Non-pigmented ciliary epithelial cell (primary cell): ENCODE measurements around the gene EBLN1.
A peak's percentile ranks its signal among the peaks of the same experiment; 100 is the strongest.

Experiments
- DNase-seq: peaks from one replicate; pipeline ENCODE4 v3.0.0-alpha.2; 2010; ENCODE audit warnings: low read depth

Gene EBLN1

DNA sequence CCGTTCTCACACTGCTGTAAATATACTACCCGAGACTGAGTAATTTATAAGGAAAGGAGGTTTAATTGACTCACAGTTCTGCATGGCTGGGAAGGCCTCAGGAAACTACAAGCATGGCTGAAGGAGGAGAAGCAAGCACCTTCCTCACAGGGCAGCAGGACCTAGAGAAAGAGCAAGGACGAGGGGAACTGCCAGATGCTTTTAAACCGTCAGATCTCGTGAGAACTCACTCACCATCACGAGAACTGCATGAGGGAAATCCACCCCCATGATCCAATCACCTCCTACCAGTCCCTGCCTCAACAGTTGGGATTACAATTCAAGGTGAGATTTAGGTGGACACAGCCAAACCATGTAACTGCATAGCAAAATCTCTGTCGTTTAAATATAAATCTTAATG lies at the start of gene EBLN1:
Gene EBLN1, minus strand, starts transcription at position 174 of the 400 bp plus-strand sequence. CDS start 8,032 bp downstream, outside the sequence.
- no peak for DNase-seq

DNA sequence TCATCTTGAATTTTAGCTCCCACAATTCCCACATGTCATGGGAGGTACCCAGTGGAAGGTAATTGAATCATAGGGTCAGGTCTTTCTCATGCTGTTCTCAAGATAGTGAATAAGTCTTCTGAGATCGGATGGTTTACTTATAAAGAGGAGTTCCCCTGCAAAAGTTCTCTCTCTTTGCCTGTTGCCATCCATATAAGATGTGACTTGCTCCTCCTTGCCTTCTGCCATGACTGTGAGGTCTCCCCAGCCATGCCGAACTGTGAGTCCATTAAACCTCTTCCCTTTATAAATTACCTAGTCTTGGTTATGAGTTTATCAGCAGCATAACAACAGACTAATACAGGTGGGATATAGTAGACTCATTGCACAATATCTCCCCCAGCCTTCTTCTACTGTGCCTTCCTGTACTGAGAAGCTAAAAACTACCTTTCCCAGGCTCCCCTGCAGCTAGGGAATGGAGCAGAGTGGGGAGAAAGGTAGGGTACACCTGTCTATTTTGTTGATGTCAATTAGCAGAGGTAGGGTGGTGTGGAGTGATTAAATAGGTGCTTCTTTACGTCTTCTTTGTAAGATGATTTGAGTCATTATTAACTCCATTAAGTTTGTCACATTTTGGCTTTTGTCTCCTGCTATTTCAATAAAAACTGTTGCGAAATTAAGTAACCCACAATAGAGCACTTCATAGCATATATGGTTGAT lies 48.2 kb upstream of the EBLN1 start:
- DNase-seq = no peak

DNA sequence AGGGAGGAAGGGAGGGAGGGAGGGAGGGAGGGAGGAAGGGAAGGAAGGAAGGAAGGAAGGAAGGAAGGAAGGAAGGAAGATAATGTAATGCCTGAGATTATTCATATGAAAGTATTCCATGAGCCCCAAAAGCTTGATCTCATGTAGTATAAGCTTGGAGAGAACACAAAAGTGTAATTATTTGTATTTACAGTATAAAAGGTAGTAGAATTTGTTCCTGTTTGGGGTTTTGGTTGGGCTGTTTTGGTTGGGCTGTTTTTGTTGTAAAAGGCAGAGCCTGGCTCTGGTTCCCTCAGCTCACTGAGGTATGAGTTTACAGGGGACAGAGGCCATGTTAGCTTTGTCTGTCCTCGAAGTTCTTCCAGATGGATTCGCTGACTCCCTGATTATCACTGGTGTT lies 45.3 kb upstream of the EBLN1 start:
- no peak for DNase-seq

DNA sequence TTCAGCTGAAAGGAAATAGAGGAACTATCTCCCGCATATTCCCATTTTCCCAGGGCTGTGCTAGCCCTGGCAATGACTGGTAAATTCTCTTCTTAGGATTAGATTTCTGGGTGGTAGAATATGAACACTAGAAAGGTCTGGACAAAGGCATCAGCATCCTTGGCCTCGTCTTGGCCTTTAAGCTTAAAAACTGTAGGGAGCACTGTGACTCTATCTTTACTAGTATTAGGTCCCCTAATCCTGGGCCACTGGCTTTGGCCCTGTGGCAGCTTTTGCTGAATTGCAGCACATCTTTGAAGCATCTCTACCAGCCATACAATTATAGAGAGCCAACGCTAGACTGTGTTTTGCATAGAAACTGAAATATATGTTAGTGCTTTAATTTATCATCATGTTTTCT lies 41.5 kb upstream of the EBLN1 start:
- no peak for DNase-seq

DNA sequence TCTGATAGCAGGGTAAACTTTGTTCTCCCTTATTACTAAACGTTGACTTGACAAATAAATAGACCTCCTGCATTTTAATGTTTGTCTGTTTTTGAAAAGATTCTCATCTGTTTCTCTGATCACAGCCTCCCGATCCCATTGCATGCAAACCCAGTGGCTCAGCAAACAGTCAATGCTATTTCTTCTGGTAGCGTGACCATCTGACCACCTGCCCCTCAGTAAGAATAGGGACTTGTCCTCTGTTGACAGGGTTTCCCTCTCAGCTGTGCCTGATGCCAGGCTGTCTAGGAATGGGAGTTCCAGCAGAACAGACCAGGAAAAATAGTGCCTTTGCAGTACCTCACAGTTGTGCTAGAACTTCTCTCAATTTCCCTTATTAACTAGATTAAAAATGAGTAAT lies 40.7 kb upstream of the EBLN1 start:
- DNase-seq = no peak

DNA sequence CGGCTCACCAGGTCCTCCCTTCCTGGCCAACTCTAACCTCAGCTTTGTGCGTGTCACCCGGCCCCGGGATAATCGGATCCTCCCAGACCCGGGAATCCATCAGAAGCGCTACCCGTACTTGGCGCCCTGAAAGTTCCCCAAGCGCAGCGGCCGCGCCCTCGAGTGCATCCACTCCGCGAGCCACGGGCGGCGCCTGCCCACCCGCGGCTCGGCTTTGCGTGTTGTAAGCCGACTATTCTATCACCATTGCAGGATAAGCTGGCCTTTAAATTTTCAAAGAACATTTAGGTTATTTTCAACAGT lies 35.7 kb upstream of the EBLN1 start:
- DNase-seq = no peak

DNA sequence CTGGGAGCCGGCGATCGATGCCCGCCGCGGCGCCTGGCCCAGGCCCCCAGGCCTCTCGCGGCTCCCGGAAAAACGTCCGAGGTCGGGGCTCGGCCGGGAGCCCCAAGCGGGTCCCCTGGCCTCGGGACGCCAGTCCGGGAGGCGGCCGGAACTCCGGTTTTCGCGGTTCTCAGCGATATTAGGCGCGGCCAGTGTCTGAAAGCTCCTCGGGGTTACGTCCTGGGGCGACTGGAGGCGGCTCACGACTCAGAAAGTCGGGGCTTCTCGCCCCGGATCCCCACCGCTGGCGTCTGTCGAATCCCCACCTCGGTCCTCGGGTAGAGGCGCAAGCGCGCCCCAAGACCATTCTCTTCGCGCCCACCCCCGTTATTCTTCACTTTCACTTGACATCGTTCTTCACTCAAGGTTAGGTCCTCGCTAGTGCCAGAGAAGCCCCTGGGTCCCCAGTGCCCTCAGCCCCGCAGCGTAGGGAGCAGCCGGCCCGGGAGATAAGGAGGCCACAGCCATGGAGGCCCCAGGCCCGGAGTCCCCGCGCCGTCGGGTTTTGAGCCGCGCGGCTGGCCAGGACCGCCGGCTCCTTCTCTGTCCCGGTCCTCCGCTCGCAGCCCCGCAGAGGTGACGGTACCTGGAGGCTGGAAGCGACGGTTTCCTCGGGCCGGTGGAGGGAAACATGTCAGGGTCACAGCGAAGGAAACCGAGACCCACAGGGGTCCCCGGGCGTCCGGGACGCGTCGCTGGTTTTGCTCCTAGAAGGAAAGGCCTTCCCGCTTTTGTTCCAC lies 35.2 kb upstream of the EBLN1 start:
- no peak for DNase-seq

DNA sequence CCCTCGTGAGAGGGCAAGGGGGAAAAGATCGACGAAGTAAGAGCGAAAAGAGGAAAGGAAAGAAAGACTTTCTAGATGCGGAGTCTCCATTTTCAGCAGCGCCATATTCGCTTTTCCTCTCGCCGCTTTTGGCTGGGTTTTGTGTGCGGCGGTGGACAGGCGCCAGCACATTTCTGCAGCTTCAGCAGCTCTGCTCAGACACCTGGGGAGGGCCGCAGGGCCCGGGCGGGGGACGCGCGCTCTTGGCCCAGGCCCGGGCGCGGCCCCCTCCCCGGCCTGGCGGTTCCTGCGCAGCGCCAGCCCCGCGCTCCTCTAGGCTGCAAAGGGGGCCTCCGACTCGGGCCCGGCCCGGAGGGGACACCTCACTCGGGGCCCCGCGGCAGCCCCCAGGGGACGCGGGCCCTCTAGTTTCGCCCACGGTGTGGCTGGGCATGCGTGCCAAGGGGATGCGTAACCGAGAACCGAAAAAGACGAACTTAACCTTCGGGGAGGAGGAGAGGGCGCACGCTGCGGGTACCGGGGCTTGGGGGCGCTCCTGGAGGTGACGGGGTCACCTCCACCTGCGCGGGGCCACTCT lies 34.5 kb upstream of the EBLN1 start:
- no peak for DNase-seq

DNA sequence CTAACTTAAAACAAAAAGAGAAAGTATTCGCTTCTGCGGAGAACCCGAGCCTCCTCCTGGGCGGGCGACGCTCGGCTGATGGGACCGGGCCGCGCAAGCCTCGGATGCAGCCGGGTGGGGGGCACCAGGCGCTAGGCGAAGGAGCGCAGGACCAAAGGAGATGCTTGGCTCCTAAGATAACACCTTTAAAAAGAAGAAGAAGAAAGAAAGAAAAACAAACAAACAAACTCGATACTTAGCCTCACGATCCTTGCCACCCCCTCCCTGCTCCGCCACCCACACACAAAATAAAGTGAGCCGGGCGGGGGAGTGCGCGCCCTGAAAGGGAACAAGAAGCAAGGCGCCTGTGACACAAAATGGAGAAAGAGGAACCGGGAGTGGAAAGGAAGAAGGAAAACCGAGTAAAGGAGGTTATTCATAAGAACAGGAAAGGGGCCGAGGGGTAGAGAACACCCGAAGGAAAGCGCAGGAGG lies 34.0 kb upstream of the EBLN1 start:
- no peak for DNase-seq

DNA sequence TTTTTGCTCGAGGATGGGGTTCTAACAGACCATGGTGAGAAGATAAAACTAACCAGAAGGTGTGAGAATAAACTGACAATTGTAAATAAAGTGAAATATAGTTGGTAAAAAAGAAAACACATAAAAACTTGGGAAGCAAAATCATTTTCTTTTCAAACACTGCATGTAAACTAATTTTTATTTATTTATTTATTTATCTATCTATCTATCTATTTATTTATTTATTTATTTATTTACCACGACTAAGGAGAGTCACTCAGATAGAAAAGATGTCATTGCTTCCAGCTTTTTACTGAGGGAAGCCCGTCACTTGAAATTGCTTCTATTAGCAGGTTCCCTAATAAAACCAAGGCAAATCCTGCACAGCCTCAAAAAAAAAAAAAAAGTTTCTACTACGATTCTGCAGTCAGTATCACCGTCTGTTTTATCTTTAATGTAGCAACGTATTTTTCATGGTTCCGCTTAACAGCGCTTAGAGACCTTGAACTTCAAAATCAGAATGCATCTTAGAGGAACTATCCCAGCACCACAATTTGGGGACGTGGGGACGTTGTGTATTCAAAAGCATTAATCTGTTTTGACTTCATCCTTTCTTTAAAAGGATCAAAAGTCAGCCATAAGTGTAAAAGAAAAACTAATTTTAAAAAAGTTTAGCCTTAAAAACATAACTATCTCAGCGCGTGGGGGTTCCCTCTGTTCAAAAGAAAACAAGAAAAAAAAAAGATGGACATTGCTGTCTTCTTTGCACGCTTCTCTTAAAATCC lies 33.3 kb upstream of the EBLN1 start:
- no peak for DNase-seq

DNA sequence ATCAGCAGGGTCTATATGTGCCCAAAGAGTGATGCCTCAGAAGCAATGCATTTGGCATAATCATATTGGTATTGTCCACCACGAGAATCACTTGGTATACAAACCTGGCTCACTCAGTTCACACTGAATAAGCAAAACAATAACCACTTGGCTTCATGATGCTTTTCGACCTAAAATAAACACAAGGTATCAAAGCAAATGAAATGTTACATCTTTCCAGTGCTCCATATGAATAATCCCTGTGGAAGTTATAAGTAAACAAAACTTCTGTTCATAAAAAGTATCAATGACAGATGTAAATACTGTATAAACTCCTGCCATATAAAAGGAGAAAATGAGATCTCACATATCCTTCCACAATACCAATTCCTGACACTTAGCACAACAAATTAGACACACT lies 29.8 kb upstream of the EBLN1 start:
- DNase-seq = no peak

DNA sequence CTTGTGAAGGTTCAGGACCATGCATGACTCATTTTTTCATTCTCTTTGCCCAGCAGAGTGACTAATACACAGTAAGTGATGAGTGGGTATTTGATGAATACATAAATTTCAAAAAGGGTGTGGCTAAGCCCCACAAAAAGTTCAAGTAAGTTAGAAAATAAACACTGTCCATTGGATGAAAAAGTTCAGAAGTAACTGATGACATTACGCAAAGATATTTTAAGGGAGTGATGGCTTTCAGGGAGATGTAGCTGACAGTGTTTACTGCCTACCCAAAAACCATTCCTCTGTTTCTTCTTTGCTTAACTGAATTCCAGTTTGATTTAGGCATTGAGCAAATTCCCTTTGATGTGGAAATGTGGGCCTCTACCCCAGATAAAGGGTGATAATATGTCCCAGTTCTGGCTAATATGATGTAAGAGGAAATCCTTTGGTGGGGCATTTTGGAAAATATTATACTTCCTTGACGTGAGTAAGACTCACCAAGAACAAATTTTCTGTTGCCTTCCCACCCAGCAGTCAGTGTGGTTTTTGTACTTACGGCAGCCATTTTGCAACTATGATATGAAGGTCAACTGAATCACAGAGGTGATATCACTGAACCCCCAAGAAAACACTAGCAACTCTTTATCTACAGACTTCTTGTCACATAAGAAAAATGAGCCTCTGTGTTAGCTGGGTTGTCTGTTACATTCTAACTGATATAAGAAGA lies 29.0 kb upstream of the EBLN1 start:
- DNase-seq = peak; percentile 56

DNA sequence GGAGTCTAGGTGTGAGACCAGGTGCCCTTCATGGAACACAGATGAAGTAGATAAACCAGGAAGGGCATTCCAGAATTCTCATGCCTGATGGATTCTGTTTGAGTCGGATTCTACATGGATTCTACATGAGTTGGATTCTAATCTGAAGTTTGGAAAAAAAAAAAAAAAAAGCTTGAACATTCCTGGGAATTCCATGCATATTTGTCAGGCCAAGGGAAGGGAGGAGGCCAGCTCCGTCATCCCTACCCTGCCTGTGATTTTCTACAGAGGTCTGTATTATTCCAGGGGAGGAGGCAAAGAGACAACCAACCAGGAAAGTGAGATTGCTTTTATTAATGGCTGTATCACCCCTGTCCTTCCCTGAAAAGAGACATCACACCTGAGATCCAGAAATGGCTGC lies 27.8 kb upstream of the EBLN1 start:
- DNase-seq = no peak

DNA sequence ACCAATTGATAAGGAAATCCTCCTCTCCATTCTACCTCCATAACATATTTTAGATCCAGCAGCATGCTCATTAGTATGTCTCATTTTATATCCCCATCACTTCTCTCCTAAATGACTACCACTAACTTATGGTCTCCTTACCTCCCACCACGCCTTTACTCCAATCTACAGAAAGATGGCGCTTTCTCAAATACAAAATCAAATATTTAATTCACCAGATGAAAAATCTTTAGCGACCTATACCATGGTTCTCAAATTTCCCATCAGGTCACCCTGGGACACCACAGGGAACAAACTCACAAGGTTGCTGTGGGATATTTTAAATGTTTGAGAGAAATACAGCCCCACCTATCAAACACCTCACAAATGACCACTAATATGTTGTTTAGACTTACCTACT lies 27.0 kb upstream of the EBLN1 start:
- no peak for DNase-seq

DNA sequence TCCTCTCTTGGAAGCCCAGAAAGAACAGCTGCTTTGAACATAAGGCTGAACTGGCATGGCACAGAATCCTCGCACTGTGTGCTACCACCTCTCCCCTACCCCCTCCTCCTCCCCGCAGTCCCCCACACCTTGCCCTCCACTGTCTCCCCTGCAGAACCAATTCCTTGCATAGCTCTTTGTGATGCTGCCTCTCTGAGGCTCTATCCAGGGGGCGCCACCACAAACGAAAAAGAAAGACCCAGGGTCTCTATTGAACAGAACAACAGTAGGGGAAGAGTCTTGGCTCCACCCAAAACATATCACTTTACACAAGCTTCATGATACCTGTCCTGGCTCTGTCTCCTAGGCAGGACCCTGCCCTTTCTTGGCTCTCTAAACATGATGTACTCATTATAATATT lies 26.2 kb upstream of the EBLN1 start:
- no peak for DNase-seq

DNA sequence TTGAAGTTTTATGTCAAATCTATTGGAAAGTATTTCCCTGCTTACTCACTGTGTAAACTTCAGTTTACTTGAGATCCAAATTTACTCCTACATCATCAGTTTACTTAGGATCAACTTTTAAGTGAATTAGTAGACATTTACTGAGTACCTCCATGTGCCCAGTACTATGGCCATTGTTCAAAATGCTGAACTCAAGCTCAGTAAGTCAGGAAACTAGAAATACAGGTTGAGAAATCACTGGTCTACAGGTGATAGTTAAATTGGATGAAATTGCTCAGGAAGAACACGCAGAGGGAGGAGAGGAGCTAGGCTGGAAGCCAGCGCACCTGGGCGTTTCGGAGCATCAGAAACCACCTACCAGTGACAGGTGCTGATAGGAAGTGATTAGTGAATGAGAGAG lies 25.5 kb upstream of the EBLN1 start:
- DNase-seq = no peak

DNA sequence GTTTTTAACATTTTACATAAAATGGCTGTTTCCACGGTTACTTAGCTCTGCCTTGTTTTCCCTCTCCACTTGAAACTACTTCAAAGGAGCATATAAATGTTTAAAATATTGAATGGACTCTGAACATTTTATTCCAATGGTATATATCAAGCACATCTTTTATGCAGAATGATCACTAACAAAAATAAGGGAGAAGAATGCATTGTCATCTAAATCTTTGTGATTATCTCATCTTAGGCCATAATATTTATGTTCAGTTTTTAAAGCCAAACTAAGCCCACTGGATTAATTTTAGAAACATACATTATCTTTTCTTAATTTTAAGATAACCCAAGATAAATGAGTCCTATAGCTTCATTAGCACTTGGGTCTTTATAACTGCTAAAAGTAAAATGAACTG lies 13.4 kb upstream of the EBLN1 start:
- no peak for DNase-seq

DNA sequence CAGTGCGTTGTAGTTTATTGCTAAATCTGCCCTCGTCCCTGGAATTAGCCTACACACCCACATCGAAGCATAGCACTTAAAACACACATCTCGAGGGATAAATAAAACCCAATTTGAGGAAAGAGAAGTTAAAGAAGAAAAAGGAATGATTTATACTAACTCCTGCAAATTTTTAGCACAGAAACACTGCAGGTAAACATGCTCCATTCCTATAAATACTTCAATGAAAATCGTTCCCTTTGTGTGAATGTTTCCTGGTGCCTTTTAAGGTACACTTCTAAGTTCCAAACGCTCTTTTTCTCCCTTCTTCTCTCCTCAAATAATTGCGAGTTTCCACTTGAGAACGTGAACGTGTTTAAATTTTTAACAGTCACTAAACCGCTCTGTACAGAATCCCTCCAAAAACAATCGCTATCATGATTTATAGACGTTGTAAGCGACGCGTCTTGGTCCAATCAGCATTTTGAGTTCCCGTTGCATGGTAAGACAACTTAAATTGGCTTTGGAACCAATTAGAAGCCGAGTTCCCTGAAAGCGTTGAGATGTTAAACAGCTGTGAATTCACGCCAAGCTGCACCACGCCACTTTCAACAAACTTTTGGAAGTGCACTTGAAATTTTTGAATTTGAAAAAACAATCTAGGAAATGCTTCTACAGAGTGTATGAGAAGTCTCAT lies 12.5 kb upstream of the EBLN1 start:
- DNase-seq = peak; percentile 30

DNA sequence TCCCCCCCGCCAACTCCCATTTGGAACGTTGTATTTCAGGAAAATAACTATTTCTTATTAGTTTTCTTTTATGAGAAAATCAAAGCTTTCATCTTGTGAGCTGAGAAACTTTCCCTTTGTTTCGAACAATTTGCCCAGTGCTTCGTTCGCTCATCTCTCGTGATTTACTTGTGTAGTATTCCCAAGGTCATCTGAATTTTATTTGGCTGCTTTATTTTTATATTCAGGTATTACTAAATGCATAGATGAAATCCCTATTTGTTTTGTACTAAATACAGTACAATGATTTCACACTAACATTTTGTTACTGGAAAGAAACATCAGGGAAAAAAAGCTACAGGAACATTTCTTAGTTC lies 12.0 kb upstream of the EBLN1 start:
- DNase-seq = no peak

DNA sequence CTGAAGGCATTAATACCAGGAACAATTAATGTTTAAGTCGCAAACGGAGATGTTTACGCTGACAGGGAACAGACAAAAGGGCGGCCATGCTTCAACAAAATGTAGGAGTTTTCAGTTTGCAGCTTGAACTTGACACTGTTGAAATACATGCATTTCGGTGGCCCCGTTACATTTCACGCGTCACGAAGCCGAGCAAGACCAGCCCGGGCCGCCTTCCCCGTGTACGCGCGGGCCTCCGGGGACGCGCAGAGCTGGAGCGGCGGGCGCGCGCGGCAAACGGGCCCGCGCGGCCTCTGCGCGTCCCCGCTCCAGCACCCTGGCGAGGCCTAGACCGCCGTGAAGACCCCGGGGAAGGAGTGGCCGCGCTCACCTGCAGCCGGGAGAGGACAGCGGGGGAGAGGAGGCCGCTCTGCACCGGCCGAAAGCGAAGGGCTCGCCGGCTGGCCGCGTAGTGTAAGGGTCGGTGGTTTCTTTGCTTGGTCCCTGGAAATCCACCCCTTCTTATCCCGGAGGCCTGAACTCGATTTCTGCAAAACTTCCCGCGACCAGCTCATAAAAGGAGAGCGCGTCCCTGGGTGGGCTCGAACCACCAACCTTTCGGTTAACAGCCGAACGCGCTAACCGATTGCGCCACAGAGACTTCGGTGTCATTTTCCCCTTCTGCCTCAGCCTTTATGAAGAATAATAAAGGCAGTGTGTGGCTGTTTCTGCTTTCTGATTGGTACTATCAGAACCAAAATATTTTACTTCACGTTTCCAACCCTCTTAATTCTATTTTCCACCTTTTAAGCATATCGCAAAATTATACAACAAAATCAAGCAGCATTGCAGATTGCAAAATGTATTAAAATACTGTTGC lies 11.4 kb upstream of the EBLN1 start:
- peak; percentile 73 for DNase-seq
